Lower lobe of right lung (tissue), 2 donors: Measurements from ENCODE around the gene LAMTOR2. TPM values are rescaled to one million over a fixed set of nuclear protein-coding genes. Genes with fewer than 3 reads are reported as not detected.

Experiments used
- ATAC-seq, 2 donors: fragments of 200-7000 bp; cut with Tn5 transposase; one replicate each; pipeline ENCODE4 v1.9.1; 2020 to 2022; ENCODE audit warnings: mild to moderate bottlenecking in 2 of 2, moderate library complexity in 2 of 2
- DNase-seq: peaks from one replicate; pipeline ENCODE4 v3.0.0-alpha.2; 2020
- H3K27ac ChIP-seq: fragments of 200-600 bp; one replicate; pipeline ENCODE4 v1.8.0; 2022
- H3K27me3 ChIP-seq: fragments of 200-600 bp; one replicate; pipeline ENCODE4 v1.8.0; 2022; ENCODE audit warnings: low read depth
- H3K36me3 ChIP-seq: fragments of 200-600 bp; one replicate; pipeline ENCODE4 v1.8.0; 2022; ENCODE audit warnings: mild to moderate bottlenecking
- H3K4me1 ChIP-seq: fragments of 200-600 bp; one replicate; pipeline ENCODE4 v1.8.0; 2022
- H3K4me3 ChIP-seq: fragments of 200-600 bp; one replicate; pipeline ENCODE4 v1.8.0; 2022; ENCODE audit warnings: mild to moderate bottlenecking
- H3K9me3 ChIP-seq: fragments of 200-600 bp; one replicate; pipeline ENCODE4 v1.8.0; 2022
- CTCF ChIP-seq: fragments of 200-600 bp; IDR thresholded peaks from one replicate; pipeline ENCODE4 v1.8.0; 2022; ENCODE audit warnings: antibody characterized with exemption, mild to moderate bottlenecking
- intact Hi-C: fragments of 100-400 bp; cut with DNase I; formaldehyde crosslinking; loops from one replicate; pipeline ENCODE4 v1.11.0; 2022
- total RNA-seq: library from RNA; stranded (reverse); fragmentation: NEBNext Ultra II Directional; extraction: Animal tissue kit (Norgen Biotek cat#: 25700); gene quantifications from one replicate; pipeline ENCODE4 v1.2.1, GENCODE V29; 2021
- donor health status: DM: no; HTN: yes; CAD: no; lungs with severe emphysema.

The LAMTOR2 gene
- total RNA-seq, 1 donor from 2014 or later = 66.5 TPM

GRCh38 chr1:156095906-156096508 lies 41.4 kb downstream of the LAMTOR2 start:
- ATAC-seq (no peak), DNase-seq (no peak)
- peaks cover 24% of the 10 kb centered on the region for H3K4me1 ChIP-seq
- H3K27ac ChIP-seq = peak overlapping the region; percentile 76
- intact Hi-C loops = loop anchor here (5.0 kb wide), 1 partner anchor 36 kb away; no protein-coding TSS in a partner anchor
- no peak overlapping the region for H3K4me3 ChIP-seq
- H3K36me3 ChIP-seq = no peaks in the 10 kb centered on the region
- TF ChIP-seq CTCF = no peak
- H3K9me3 ChIP-seq = no peaks in the 10 kb centered on the region
- no peaks in the 10 kb centered on the region for H3K27me3 ChIP-seq

- H3K36me3 ChIP-seq = no peaks in the 10 kb centered on the region
- intact Hi-C loops = loop anchor here (5.0 kb wide), 1 partner anchor 35 kb away; no protein-coding TSS in a partner anchor
- H3K9me3 ChIP-seq = no peaks in the 10 kb centered on the region
- peaks cover 28% of the 10 kb centered on the region for H3K4me1 ChIP-seq
- ATAC-seq (peak; percentile 96 to 97), DNase-seq (peak; percentile 93)
- H3K4me3 ChIP-seq = no peak overlapping the region
- H3K27ac ChIP-seq = peak overlapping the region; percentile 76
- peak; percentile 96 for TF ChIP-seq CTCF
- no peaks in the 10 kb centered on the region for H3K27me3 ChIP-seq
Observed at GRCh38 chr1:156096640-156097391, 42.2 kb downstream of the LAMTOR2 start.

- Histone ChIP-seq H3K9me3 (no peaks in the 10 kb centered on the region), H3K4me3 (no peak overlapping the region), H3K27ac (peak overlapping the region; percentile 76), H3K36me3 (no peaks in the 10 kb centered on the region), H3K27me3 (no peaks in the 10 kb centered on the region), H3K4me1 (peaks cover 36% of the 10 kb centered on the region)
- ATAC-seq (no peak), DNase-seq (no peak)
- no peak for TF ChIP-seq CTCF
- intact Hi-C loops = loop anchor here (5.0 kb wide), 1 partner anchor 35 kb away; no protein-coding TSS in a partner anchor
Observed at GRCh38 chr1:156097499-156098178, 43.1 kb downstream of the LAMTOR2 start.

GRCh38 chr1:156098784-156099183 lies 44.2 kb downstream of the LAMTOR2 start:
- Histone ChIP-seq H3K4me3 (no peak overlapping the region), H3K27me3 (no peaks in the 10 kb centered on the region), H3K36me3 (no peaks in the 10 kb centered on the region), H3K9me3 (no peaks in the 10 kb centered on the region), H3K27ac (no peak overlapping the region), H3K4me1 (peaks cover 47% of the 10 kb centered on the region)
- ATAC-seq = no peak
- TF ChIP-seq CTCF = no peak
- DNase-seq = no peak
- intact Hi-C loops = loop anchor here (5.0 kb wide), 1 partner anchor 34 kb away; no protein-coding TSS in a partner anchor

- Histone ChIP-seq H3K27me3 (no peaks in the 10 kb centered on the region), H3K4me1 (peaks cover 52% of the 10 kb centered on the region), H3K4me3 (no peak overlapping the region), H3K36me3 (no peaks in the 10 kb centered on the region), H3K27ac (no peak overlapping the region), H3K9me3 (no peaks in the 10 kb centered on the region)
- TF ChIP-seq CTCF = no peak
- no peak for DNase-seq
- no peak for ATAC-seq
- intact Hi-C loops = loop anchor here (5.0 kb wide), 1 partner anchor 33 kb away; no protein-coding TSS in a partner anchor
Observed at GRCh38 chr1:156099282-156099681, 44.7 kb downstream of the LAMTOR2 start.
